ENCODE data around the gene FERD3L.

FERD3L gene

GRCh38 chr7:19117870-19118608, 27.2 kb downstream of the FERD3L start:
- DNase-seq (ENCODE audit: insufficient read length, low spot score) (no peak), FAIRE-seq (no peak)
- TF ChIP-seq TAF1 (IDR thresholded peaks at IDR 0.05; ENCODE audit: low read depth, low read length) (no peak), PAX5 (IDR thresholded peaks at IDR 0.05; ENCODE audit: insufficient read depth, low read length, severe bottlenecking) (no peak), SPI1 (IDR thresholded peaks at IDR 0.05; ENCODE audit: low read depth, low read length) (no peak), POU2F2 (IDR thresholded peaks at IDR 0.05; ENCODE audit: low read depth, low read length) (no peak), POLR2A (IDR thresholded peaks at IDR 0.05; ENCODE audit: low read depth, low read length) (no peak), POLR2AphosphoS5 (IDR thresholded peaks at IDR 0.05; ENCODE audit: low read depth, low read length) (no peak)

- TF ChIP-seq POU2F2 (IDR thresholded peaks at IDR 0.05; ENCODE audit: low read depth, low read length): no peak
- no peak for TF ChIP-seq POLR2A (IDR thresholded peaks at IDR 0.05; ENCODE audit: low read depth, low read length)
- no peak for TF ChIP-seq POLR2AphosphoS5 (IDR thresholded peaks at IDR 0.05; ENCODE audit: low read depth, low read length)
- TF ChIP-seq SPI1 (IDR thresholded peaks at IDR 0.05; ENCODE audit: low read depth, low read length): no peak
- no peak for TF ChIP-seq PAX5 (IDR thresholded peaks at IDR 0.05; ENCODE audit: insufficient read depth, low read length, severe bottlenecking)
- no peak for TF ChIP-seq TAF1 (IDR thresholded peaks at IDR 0.05; ENCODE audit: low read depth, low read length)
- DNase-seq (ENCODE audit: insufficient read length, low spot score) (no peak), FAIRE-seq (no peak)
These were observed 27.9 kb downstream of the FERD3L start, which contains the start of gene TWIST1 for GRCh38 chr7:19117091-19117869. Gene TWIST1 (minus strand): TSS chr7:19117636. CDS start chr7:19117321, 315 bp downstream.

- DNase-seq (ENCODE audit: insufficient read length, low spot score): no peak
- no peak for FAIRE-seq
- TF ChIP-seq POU2F2 (IDR thresholded peaks at IDR 0.05; ENCODE audit: low read depth, low read length) (no peak), SPI1 (IDR thresholded peaks at IDR 0.05; ENCODE audit: low read depth, low read length) (no peak), PAX5 (IDR thresholded peaks at IDR 0.05; ENCODE audit: insufficient read depth, low read length, severe bottlenecking) (no peak), POLR2A (IDR thresholded peaks at IDR 0.05; ENCODE audit: low read depth, low read length) (no peak), POLR2AphosphoS5 (IDR thresholded peaks at IDR 0.05; ENCODE audit: low read depth, low read length) (no peak), TAF1 (IDR thresholded peaks at IDR 0.05; ENCODE audit: low read depth, low read length) (no peak)
These were observed 28.8 kb downstream of the FERD3L start for GRCh38 chr7:19116121-19117090.

- DNase-seq (ENCODE audit: insufficient read length, low spot score) (no peak), FAIRE-seq (no peak)
- TF ChIP-seq POU2F2 (IDR thresholded peaks at IDR 0.05; ENCODE audit: low read depth, low read length) (no peak), POLR2A (IDR thresholded peaks at IDR 0.05; ENCODE audit: low read depth, low read length) (no peak), SPI1 (IDR thresholded peaks at IDR 0.05; ENCODE audit: low read depth, low read length) (no peak)
These were observed 30.7 kb downstream of the FERD3L start for GRCh38 chr7:19114551-19114855.

- TF ChIP-seq POU2F2 (IDR thresholded peaks at IDR 0.05; ENCODE audit: low read depth, low read length): no peak
- FAIRE-seq: no peak
- no peak for DNase-seq (ENCODE audit: insufficient read length, low spot score)
These were observed 31.2 kb downstream of the FERD3L start for GRCh38 chr7:19113855-19114550.

GRCh38 chr7:19113002-19113350, 32.2 kb downstream of the FERD3L start:
- DNase-seq (ENCODE audit: insufficient read length, low spot score) (no peak), FAIRE-seq (no peak)
- TF ChIP-seq SPI1 (IDR thresholded peaks at IDR 0.05; ENCODE audit: low read depth, low read length) (no peak), POU2F2 (IDR thresholded peaks at IDR 0.05; ENCODE audit: low read depth, low read length) (no peak), POLR2A (IDR thresholded peaks at IDR 0.05; ENCODE audit: low read depth, low read length) (no peak), PAX5 (IDR thresholded peaks at IDR 0.05; ENCODE audit: insufficient read depth, low read length, severe bottlenecking) (no peak), POLR2AphosphoS5 (IDR thresholded peaks at IDR 0.05; ENCODE audit: low read depth, low read length) (no peak), TAF1 (IDR thresholded peaks at IDR 0.05; ENCODE audit: low read depth, low read length) (no peak)

GRCh38 chr7:19112274-19113001, 32.8 kb downstream of the FERD3L start:
- TF ChIP-seq POLR2A (IDR thresholded peaks at IDR 0.05; ENCODE audit: low read depth, low read length) (no peak), SPI1 (IDR thresholded peaks at IDR 0.05; ENCODE audit: low read depth, low read length) (no peak), POU2F2 (IDR thresholded peaks at IDR 0.05; ENCODE audit: low read depth, low read length) (no peak), TAF1 (IDR thresholded peaks at IDR 0.05; ENCODE audit: low read depth, low read length) (no peak), POLR2AphosphoS5 (IDR thresholded peaks at IDR 0.05; ENCODE audit: low read depth, low read length) (no peak), PAX5 (IDR thresholded peaks at IDR 0.05; ENCODE audit: insufficient read depth, low read length, severe bottlenecking) (no peak)
- no peak for DNase-seq (ENCODE audit: insufficient read length, low spot score)
- FAIRE-seq: no peak

GRCh38 chr7:19111474-19112273, 33.5 kb downstream of the FERD3L start:
- TF ChIP-seq SPI1 (IDR thresholded peaks at IDR 0.05; ENCODE audit: low read depth, low read length) (no peak), POLR2A (IDR thresholded peaks at IDR 0.05; ENCODE audit: low read depth, low read length) (no peak), TAF1 (IDR thresholded peaks at IDR 0.05; ENCODE audit: low read depth, low read length) (no peak), PAX5 (IDR thresholded peaks at IDR 0.05; ENCODE audit: insufficient read depth, low read length, severe bottlenecking) (no peak), POU2F2 (IDR thresholded peaks at IDR 0.05; ENCODE audit: low read depth, low read length) (no peak), POLR2AphosphoS5 (IDR thresholded peaks at IDR 0.05; ENCODE audit: low read depth, low read length) (no peak)

More at GRCh38 chr7:19111474-19112273, 33.5 kb downstream of the FERD3L start:
- FAIRE-seq (no peak), DNase-seq (ENCODE audit: insufficient read length, low spot score) (no peak)
